ENCODE data around the gene ZNF605. TPM values are rescaled to one million over a fixed set of nuclear protein-coding genes. Genes with fewer than 3 reads are reported as not detected.
"Not testable (repeated sequence)": the region's sequence is repeated elsewhere in the genome, so short reads cannot be mapped to it uniquely, and the experiment has no call there.

ZNF605 gene
- total RNA-seq, 4 donors from 2014 or later = 4.5 to 21.3 (median 10.3) TPM

DNA sequence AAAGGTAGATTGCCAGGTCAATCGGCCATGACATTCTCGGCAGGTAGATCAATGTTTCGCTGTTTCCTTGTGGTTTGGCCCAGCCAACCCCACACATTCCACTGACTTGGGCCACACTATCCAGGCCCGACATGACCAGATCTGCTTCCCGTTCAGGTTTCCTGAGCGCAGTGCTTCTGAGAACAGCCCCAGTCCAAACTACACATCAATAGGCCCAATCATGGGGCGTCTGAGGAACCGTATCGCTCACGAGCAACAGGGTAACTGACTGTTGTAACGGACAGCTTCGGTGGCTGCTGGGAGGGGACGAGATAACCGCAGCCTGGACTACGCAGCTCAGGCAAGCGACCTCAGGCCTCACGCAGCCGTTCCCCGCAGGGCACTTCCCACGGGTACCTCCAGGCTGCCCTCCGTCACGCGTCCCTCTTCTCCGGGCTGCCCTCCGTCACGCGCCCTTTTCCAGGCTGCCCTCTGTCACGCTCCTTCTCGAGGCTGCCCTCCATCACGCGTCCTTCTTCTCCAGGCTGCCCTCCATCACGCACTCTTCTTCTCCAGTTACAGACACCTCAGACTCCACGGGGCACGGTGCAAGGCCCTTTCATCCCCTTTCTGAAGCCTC is 14.7 kb downstream of the ZNF605 start:
- in situ Hi-C loops (cut with MboI; ENCODE audit: low pct_ligation_motif_present in 1 of 4, low pct_unique_long_range_greater_than_20kb in 1 of 4, low sequenced_read_pairs in 3 of 4) = no loop called here
- H3K27me3 ChIP-seq = no peaks in the 10 kb centered on the region
- WGBS, 2 donors (ENCODE audit: low coverage in 1 of 2) = 96 to 98% methylated on average over 15 to 34 of the region's 34 CpGs
- TF ChIP-seq EP300 (IDR thresholded peaks at IDR 0.05; ENCODE audit: low read depth) (no peak), POLR2A (IDR thresholded peaks at IDR 0.05) (no peak), POLR2AphosphoS5 (IDR thresholded peaks at IDR 0.05) (no peak)
- TF ChIP-seq, protein P1, sequence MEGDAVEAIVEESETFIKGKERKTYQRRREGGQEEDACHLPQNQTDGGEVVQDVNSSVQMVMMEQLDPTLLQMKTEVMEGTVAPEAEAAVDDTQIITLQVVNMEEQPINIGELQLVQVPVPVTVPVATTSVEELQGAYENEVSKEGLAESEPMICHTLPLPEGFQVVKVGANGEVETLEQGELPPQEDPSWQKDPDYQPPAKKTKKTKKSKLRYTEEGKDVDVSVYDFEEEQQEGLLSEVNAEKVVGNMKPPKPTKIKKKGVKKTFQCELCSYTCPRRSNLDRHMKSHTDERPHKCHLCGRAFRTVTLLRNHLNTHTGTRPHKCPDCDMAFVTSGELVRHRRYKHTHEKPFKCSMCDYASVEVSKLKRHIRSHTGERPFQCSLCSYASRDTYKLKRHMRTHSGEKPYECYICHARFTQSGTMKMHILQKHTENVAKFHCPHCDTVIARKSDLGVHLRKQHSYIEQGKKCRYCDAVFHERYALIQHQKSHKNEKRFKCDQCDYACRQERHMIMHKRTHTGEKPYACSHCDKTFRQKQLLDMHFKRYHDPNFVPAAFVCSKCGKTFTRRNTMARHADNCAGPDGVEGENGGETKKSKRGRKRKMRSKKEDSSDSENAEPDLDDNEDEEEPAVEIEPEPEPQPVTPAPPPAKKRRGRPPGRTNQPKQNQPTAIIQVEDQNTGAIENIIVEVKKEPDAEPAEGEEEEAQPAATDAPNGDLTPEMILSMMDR (IDR thresholded peaks at IDR 0.05) = no peak
- H3K9me3 ChIP-seq = peaks cover 44 to 78% of the 10 kb centered on the region in 2 donors
- DNase-seq = no peak
- peaks cover 0 to 57% (median 26%) of the 10 kb centered on the region in 4 donors for H3K36me3 ChIP-seq
- no peaks in the 10 kb centered on the region for H3K4me1 ChIP-seq
- intact Hi-C loops (cut with DNase I; ENCODE audit: low total_unique reads) = no loop called here
- H3K4me3 ChIP-seq = no peak overlapping the region
- H3K27ac ChIP-seq = no peak overlapping the region

DNA sequence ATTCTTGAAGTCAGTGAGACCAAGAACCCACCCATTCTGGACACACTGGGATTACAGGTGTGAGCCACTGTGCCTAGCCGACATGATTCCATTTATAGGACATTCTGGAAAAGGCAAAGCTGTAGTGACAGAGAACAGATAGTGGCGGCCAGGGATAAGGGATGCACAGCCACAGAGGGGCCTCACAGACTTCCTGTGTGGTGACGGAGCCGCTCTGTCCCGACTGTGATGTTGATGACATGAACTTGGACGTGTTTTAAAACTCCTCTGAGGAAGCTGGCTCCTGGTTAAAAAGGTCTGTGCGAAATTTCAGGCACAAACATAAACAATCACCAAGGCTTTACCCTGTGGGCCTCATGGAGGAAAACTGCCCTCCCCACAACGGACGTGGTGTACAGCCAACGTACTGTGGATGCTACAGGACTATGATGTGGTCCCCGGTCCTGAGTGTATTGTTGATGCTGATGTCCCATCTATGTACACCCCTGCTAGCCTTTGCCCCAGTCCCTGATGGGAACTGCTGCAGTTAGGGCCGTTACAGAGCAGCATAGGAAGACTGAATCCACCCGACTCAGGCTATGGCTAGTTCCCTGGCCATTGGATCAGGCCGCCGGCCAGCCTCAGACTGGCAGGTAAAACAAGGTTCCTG is 15.9 kb downstream of the ZNF605 start:
- Histone ChIP-seq H3K4me1 (no peaks in the 10 kb centered on the region), H3K36me3 (peaks cover 0 to 45% (median 25%) of the 10 kb centered on the region in 4 donors), H3K27me3 (no peaks in the 10 kb centered on the region), H3K27ac (no peak overlapping the region), H3K4me3 (no peak overlapping the region), H3K9me3 (peaks cover 47 to 78% of the 10 kb centered on the region in 2 donors)
- WGBS, 2 donors (ENCODE audit: low coverage in 1 of 2) = 96 to 100% methylated on average over 1 to 15 of the region's 15 CpGs
- TF ChIP-seq, protein P1 (IDR thresholded peaks at IDR 0.05) = no peak
- TF ChIP-seq POLR2A (IDR thresholded peaks at IDR 0.05) = no peak
- TF ChIP-seq POLR2AphosphoS5 (IDR thresholded peaks at IDR 0.05) = no peak
- intact Hi-C loops (cut with DNase I; ENCODE audit: low total_unique reads) (no loop called here), in situ Hi-C loops (cut with MboI; ENCODE audit: low pct_ligation_motif_present in 1 of 4, low pct_unique_long_range_greater_than_20kb in 1 of 4, low sequenced_read_pairs in 3 of 4) (no loop called here)
- DNase-seq = no peak

DNA sequence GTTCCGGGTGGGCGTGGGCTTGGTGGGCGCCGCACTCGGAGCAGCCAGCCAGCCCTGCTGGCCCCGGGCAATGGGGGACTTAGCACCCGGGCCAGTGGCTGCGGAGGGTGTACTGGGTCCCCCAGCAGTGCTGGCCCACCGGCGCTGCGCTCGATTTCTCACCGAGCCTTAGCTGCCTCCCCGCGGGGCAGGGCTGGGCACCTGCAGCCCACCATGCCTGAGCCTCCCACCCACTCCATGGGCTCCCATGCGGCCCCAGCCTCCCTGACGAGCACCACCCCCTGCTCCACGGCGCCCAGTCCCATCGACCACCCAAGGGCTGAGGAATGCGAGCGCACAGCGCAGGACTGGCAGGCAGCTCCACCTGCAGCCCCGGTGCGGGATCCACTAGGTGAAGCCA is 17.3 kb downstream of the ZNF605 start:
- H3K27me3 ChIP-seq; DNase-seq; H3K27ac ChIP-seq; intact Hi-C loops (cut with DNase I; ENCODE audit: low total_unique reads); H3K4me3 ChIP-seq; in situ Hi-C loops (cut with MboI; ENCODE audit: low pct_ligation_motif_present in 1 of 4, low pct_unique_long_range_greater_than_20kb in 1 of 4, low sequenced_read_pairs in 3 of 4); H3K4me1 ChIP-seq: not testable (repeated sequence)
- peaks cover 0 to 31% (median 15%) of the 10 kb centered on the region in 4 donors for H3K36me3 ChIP-seq
- WGBS, 2 donors (ENCODE audit: low coverage in 1 of 2) = 98% methylated on average over 23 of the region's 25 CpGs; no CpG with 5 or more reads in 1 of the 2 donors
- H3K9me3 ChIP-seq = peaks cover 51 to 76% of the 10 kb centered on the region in 2 donors

DNA sequence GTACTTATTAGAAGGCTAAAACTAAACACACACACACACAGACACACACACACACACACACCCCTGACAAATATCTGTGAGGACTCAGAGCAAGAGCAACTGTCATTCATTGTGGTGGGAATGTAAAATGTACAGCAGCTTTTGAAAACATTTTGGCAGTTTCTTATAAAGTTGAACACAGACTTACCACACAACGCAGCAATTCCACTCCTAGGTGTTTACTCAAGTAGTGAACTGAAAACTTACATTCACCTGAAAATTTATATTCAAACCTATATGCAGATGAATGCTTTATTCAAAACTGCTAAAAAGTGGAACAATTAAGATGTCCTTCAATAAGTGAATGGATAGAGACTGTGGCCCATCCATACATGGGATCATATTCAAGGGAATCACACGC is 18.6 kb downstream of the ZNF605 start:
- Histone ChIP-seq H3K4me1 (no peaks in the 10 kb centered on the region), H3K4me3 (no peak overlapping the region), H3K9me3 (peaks cover 51 to 74% of the 10 kb centered on the region in 2 donors), H3K36me3 (peaks cover 0 to 26% (median 9%) of the 10 kb centered on the region in 4 donors), H3K27me3 (no peaks in the 10 kb centered on the region), H3K27ac (no peak overlapping the region)
- intact Hi-C loops (cut with DNase I; ENCODE audit: low total_unique reads) (no loop called here), in situ Hi-C loops (cut with MboI; ENCODE audit: low pct_ligation_motif_present in 1 of 4, low pct_unique_long_range_greater_than_20kb in 1 of 4, low sequenced_read_pairs in 3 of 4) (no loop called here)
- DNase-seq = no peak
- WGBS, 2 donors (ENCODE audit: low coverage in 1 of 2) = 92 to 100% methylated on average over 2 of the region's 2 CpGs
- TF ChIP-seq EP300 (IDR thresholded peaks at IDR 0.05; ENCODE audit: low read depth) (no peak), POLR2A (IDR thresholded peaks at IDR 0.05) (no peak)
- TF ChIP-seq, protein P1 (IDR thresholded peaks at IDR 0.05) = no peak

DNA sequence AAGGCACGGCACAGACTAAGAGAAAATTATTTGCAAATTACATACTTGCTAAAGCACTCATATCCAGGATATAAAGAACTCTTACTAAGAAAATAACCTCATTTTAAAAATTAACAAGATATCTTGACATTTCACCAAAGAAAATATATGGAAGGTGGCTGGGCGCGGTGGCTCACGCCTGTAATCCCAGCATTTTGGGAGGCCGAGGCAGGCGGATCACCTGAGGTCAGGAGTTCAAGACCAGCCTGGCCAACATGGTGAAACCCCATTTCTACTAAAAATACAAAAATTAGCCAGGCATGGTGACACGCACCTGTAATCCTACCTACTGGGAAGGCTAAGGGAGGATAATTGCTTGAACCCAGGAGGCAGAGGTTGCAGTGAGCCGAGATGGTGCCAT is 19.2 kb downstream of the ZNF605 start:
- H3K4me3 ChIP-seq; H3K4me1 ChIP-seq; intact Hi-C loops (cut with DNase I; ENCODE audit: low total_unique reads); H3K27ac ChIP-seq; H3K27me3 ChIP-seq; DNase-seq; in situ Hi-C loops (cut with MboI; ENCODE audit: low pct_ligation_motif_present in 1 of 4, low pct_unique_long_range_greater_than_20kb in 1 of 4, low sequenced_read_pairs in 3 of 4): not testable (repeated sequence)
- WGBS, 2 donors (ENCODE audit: low coverage in 1 of 2) = 97 to 100% methylated on average over 7 to 8 of the region's 8 CpGs
- Histone ChIP-seq H3K36me3 (peaks cover 0 to 25% (median 7%) of the 10 kb centered on the region in 4 donors), H3K9me3 (peaks cover 51 to 74% of the 10 kb centered on the region in 2 donors)
